Measurements from ENCODE around the gene KCNT2. TPM values are rescaled to one million over a fixed set of nuclear protein-coding genes. Genes with fewer than 3 reads are reported as not detected.

KCNT2 gene
- total RNA-seq, 4 donors from 2014 or later = 1.9 to 9.7 (median 6.3) TPM

DNA sequence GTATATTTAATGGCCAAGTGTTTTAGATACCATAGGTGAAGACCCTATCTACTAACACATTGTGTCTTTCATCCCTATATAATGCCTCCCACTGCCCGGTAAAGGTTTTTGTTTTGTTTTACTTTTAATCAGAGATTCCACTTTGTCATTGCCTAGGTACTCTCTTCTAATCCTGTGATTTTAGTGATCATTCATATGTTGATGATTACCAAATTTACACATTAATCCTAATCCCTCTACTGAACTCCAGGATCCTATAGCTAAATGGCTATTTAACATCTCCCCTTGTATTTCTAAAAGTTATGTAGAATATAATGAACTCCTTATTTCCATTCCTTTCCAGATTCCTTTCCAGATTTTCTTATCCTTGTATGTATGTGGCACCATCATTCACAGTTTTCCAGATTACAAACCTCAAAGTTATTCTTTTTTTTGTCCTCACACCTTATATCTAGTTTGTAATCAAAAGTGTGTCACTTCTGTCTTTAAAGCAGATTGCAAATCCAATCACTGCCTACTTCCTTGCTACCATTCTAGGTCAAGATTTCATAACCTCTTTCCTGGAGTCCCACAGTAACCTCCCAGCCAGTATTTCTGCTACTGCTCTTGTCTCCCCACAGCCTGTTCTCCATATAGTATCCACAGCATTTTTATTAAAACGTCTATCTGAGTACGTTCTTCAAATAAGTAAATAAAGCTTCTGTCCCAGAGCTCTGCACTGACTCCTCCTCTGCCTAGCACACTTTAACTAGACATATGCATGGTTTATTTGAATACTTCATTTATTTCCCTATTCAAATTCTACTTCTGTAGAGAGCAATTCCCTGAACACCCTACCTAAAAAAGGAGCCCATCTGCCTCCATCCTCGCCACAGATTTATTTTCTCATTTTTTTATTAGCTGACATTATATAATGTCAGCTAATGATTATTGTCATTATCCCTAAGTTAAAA lies 157.8 kb downstream of the KCNT2 start:
- TF ChIP-seq, protein P1, sequence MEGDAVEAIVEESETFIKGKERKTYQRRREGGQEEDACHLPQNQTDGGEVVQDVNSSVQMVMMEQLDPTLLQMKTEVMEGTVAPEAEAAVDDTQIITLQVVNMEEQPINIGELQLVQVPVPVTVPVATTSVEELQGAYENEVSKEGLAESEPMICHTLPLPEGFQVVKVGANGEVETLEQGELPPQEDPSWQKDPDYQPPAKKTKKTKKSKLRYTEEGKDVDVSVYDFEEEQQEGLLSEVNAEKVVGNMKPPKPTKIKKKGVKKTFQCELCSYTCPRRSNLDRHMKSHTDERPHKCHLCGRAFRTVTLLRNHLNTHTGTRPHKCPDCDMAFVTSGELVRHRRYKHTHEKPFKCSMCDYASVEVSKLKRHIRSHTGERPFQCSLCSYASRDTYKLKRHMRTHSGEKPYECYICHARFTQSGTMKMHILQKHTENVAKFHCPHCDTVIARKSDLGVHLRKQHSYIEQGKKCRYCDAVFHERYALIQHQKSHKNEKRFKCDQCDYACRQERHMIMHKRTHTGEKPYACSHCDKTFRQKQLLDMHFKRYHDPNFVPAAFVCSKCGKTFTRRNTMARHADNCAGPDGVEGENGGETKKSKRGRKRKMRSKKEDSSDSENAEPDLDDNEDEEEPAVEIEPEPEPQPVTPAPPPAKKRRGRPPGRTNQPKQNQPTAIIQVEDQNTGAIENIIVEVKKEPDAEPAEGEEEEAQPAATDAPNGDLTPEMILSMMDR (IDR thresholded peaks at IDR 0.05; ENCODE audit: low read depth) = no peak

DNA sequence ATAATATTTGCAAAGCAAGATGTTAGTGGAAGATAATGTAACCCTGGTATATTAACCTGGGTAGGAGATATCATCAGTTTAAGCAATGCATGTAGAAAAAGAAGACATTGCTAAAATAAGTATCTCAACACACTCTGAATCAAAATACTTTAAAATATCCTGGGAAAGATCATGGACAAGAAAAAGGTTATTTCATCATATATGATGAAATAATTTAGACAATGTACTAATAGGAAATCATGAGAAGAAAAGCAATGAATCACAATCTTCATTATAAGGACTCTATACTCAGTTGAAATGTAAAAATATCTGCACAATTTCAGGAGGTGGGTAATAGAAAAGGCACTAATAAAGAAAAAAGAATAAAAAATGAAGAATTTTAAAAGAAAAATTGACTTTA lies 158.8 kb downstream of the KCNT2 start:
- TF ChIP-seq, protein P1 (IDR thresholded peaks at IDR 0.05; ENCODE audit: low read depth) = no peak

DNA sequence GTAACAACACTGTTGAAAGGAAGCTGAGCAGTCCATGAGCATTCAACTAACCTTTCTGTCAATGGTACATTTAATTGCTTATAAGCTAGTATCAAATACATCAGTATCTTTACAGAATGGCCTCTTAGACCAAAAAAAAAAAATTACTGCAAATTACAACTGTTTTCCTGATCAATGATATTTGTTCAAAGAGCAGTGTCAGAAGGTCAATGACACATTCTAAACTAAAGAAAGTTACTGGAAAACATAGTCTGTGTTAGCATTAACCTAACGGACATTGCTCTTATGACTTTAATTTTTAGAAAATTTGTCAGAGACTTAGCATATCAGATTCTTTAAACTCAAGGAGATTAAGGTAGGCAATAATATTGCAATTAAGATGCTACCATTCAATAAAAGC lies 162.5 kb downstream of the KCNT2 start:
- TF ChIP-seq, protein P1 (IDR thresholded peaks at IDR 0.05; ENCODE audit: low read depth) = no peak

DNA sequence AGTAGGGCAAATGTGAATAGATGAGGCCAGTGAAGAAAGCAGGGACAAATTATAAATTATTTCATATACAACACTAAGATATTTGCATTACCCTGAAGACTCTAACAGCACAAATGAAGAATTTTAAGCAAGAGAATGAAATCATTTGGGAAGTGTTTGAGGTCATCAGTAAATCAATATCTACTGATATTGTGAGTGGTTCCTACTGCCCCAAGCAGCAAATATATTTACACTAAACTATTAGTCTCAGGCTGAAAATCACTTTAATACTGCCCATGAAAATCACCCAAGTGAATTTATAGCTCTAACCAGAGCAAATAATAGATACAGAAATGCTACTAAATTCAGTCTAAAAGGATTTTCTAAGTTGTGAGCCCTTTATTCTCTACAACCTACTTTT lies 163.6 kb downstream of the KCNT2 start:
- TF ChIP-seq, protein P1 (IDR thresholded peaks at IDR 0.05; ENCODE audit: low read depth) = no peak

DNA sequence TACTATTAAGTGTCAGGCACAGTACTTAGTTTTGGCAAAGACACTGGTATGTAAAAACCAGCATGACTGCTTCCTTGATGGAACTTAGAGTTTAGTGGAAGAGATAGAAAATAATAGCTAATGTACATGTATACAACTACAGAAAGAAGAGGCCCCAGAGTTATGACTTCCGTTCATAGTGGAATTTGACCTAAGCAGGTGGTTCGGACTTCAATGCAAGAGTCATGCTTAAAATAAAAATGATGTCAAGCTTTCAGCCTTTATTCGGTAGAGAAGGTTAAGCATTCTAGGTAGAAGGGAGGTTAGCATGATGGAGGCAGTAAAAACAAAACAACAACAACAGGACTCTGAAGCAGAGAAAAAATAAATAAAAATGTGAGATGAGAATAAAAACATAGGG lies 165.9 kb downstream of the KCNT2 start:
- TF ChIP-seq, protein P1 (IDR thresholded peaks at IDR 0.05; ENCODE audit: low read depth) = no peak

DNA sequence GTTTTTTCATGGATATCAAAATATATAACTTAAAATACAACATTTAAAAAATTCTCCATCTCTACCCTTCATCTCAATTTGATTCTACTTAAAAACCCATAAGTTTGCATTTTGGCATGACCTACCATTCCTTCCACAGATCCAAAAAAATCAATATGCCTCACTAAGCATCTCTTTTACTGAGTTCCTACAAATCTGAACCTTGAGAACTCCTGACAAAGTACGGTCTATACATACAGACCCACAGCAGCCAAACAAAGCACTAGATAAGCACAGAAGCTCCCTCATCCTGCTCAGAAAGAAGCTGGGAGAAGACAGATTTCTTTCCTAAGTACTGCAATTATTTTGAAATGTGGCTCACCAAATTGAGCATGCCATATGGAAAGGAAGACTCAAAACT lies 167.5 kb downstream of the KCNT2 start:
- TF ChIP-seq, protein P1 (IDR thresholded peaks at IDR 0.05; ENCODE audit: low read depth) = no peak

DNA sequence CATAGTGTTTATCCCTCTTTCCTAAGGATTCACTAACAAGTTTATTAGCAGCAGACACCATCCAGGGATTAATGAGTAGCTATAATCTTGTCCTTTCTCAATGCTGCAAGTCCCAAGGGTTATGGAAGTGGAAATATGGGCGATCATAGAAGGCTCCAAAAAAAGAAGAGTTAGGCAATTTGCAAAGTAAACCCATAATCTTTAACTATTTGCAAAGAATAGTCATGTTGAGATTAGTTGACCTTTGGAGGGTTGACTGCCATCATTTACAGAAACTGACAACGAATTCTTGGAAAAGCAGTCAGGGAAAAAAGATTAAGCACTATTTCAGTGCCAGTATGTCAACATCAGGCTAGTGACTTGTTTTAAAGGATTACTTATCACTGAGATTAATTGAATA lies 169.9 kb downstream of the KCNT2 start:
- TF ChIP-seq, protein P1 (IDR thresholded peaks at IDR 0.05; ENCODE audit: low read depth) = no peak

Measured in subcutaneous adipose tissue (tissue), 4 donors.